A549 treated with Hydrocortisone at 1 μM for 4 hours (cell line): ENCODE data around the gene LRCOL1. TPM values are rescaled to one million over a fixed set of nuclear protein-coding genes. Genes with fewer than 3 reads are reported as not detected.

Experiments
- total RNA-seq: library from RNA; stranded (reverse); fragments of 200-300 nt; extraction: Qiagen RNA extraction; gene quantifications from 5 replicates; pipeline ENCODE4 v1.2.3, GENCODE V29; 2022

LRCOL1 gene
- total RNA-seq, result not detected in 5 replicates

GRCh38 chr12:132610051-132610759 is at the start of gene LRCOL1:
TSS of gene LRCOL1 (minus strand) at chr12:132610582. CDS start at chr12:132606251, 4,331 bp downstream.

GRCh38 chr12:132618683-132619043 is 8.3 kb upstream of the LRCOL1 start, which contains the start of gene P2RX2:
TSS of gene P2RX2 (plus strand) at chr12:132618776. CDS start at chr12:132618817, 41 bp downstream.

Other genes starting within 250 kb of the LRCOL1 start
- 79.5 to 102 TPM (median 92.0 TPM) in 5 replicates for gene FBRSL1, start 120.4 kb downstream of the LRCOL1 start, total RNA-seq
- gene P2RX2, start 8.2 kb upstream of the LRCOL1 start, total RNA-seq, result not detected in 5 replicates
- 41.1 to 50.1 TPM (median 43.1 TPM) in 5 replicates for gene POLE, start 76.8 kb upstream of the LRCOL1 start, total RNA-seq
- gene PXMP2, start 77.0 kb upstream of the LRCOL1 start, total RNA-seq, result 20.9 to 32.5 TPM (median 32.0 TPM) in 5 replicates
- 45.5 to 55.1 TPM (median 53.3 TPM) in 5 replicates for gene PGAM5, start 100.3 kb upstream of the LRCOL1 start, total RNA-seq
- 67.9 to 87.0 TPM (median 74.3 TPM) in 5 replicates for gene ANKLE2, start 151.2 kb upstream of the LRCOL1 start, total RNA-seq
- gene GOLGA3, start 218.3 kb upstream of the LRCOL1 start, total RNA-seq, result 19.4 to 30.2 TPM (median 21.1 TPM) in 5 replicates